Sigmoid colon (tissue), 4 donors: ENCODE measurements around the gene CWH43.

ENCODE experiments used
- CTCF ChIP-seq, 4 experiments: fragments of 450-650 bp in 3 of 4; fragments of 200-600 bp in 1 of 4; IDR thresholded peaks; one replicate each; pipeline ENCODE4 v1.5.1; 2016 to 2019; ENCODE audit warnings: antibody characterized with exemption in 4 of 4, mild to moderate bottlenecking in 3 of 4, moderate library complexity in 2 of 4
- POLR2A ChIP-seq, 2 donors: fragments of 450-650 bp; IDR thresholded peaks; one replicate each; pipeline ENCODE4 v1.6.1; 2016; ENCODE audit warnings: antibody characterized with exemption in 2 of 2, mild to moderate bottlenecking in 2 of 2, moderate library complexity in 2 of 2
- POLR2AphosphoS5 ChIP-seq, 4 donors: sonication (generic); formaldehyde crosslinking; IDR thresholded peaks; one replicate each; pipeline ENCODE4 v1.6.1; 2017; ENCODE audit warnings: antibody characterized with exemption in 4 of 4

GRCh38 chr4:48943387-48943786 lies 42.7 kb upstream of the CWH43 start:
- TF ChIP-seq CTCF (IDR thresholded peaks at IDR 0.05) (no peak), POLR2A (IDR thresholded peaks at IDR 0.05) (no peak), POLR2AphosphoS5 (IDR thresholded peaks at IDR 0.05) (no peak)
